GM19240 (cell line): ENCODE data around the gene BOC.

Experiments
- DNase-seq: peaks from one replicate; pipeline ENCODE4 v3.0.0; 2011; ENCODE audit warnings: low spot score; ENCODE audit not compliant: insufficient read length

Gene BOC

DNA sequence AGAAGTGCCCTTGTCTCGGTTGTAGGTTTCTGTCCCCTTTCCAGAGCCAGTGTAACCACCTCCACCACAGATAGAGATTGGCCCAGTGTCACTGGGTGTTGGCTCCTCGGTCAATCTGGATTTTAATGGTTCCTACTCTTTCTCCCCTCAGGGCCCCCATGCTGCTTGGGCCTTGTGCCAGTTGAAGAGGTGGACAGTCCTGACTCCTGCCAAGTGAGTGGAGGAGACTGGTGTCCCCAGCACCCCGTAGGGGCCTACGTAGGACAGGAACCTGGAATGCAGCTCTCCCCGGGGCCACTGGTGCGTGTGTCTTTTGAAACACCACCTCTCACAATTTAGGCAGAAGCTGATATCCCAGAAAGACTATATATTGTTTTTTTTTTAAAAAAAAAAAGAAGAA lies 75.2 kb downstream of the BOC start:
- no peak for DNase-seq

GRCh38 chr3:113287111-113287802 lies 75.9 kb downstream of the BOC start:
- DNase-seq, result no peak

DNA sequence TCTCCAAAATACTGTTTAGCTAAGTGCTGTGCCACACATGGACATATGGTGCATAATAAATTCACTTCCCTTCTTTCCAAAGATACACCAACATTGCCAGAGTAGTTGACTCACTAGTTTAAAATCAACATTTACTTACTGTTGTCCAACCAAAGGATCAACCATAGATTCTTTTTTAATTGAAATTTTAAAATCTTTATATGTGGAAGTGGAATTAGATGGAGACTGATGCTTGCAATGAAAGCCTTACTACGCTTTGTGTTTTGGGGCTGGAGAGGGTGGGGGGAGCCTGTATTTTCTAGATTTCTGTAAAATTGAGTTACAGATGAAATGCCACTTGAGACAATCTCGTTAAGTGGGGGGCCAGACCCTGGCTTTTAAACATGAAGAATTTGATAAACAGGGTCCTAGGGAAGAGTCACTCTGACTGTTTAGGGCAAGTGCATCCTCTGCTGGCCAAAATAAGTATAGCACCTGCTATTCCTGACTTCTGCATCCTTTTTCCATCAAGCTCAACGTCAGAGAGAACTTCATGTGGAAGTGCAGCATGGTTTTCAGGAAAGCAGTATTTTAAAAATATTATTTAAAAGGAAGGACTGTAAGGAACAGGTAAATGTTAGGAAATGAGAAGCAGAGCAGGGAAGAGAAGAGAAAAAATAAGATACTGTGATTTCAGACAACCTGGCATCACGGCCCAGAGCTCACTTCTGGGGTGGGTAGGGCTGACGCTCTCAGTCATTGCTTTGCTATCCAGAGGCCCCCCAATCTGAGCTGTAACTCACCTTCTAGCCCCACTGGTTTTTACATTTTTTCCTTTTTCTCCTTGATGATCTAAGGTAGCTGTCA lies 76.7 kb downstream of the BOC start:
- DNase-seq, result no peak

GRCh38 chr3:113288881-113289280 lies 77.5 kb downstream of the BOC start:
- no peak for DNase-seq

DNA sequence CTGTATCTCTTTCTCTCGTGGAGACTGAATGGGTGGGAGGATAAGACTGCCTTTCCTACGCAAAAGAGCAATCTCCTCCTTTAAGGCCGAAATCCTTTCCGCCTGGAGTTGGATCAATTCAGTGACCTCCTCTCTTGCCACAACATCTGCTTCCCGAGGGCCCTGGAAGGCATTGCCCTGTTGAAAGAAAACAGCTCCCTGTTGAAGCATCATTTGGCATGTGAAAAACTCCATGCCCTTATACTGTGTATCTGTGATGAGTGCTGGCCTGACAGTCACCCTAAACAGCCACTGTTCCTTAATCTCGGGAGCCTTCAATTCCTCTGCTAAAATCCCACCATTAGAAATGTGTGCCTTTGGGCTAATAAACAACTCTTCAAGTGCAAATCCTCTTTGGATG lies 80.2 kb downstream of the BOC start:
- no peak for DNase-seq

DNA sequence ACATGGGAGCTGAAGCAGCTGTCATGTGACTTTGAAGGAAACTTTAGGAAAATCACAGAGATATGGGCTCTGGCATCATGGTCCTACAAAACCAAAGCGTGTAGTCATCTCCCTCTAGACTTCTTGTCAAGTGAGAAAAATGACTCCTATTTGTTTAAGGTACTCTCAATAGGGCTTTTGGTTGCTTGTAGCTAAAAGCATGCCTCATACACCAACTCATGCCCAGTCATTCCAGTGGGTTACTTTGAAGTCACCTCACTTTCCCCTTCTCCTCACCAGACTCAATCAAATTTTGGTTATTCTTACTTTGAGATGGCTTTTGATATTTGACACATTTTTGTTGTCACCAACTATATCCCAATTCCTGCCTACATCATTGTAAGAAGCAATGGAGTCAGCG lies 81.6 kb downstream of the BOC start:
- no peak for DNase-seq

GRCh38 chr3:113293348-113293747 lies 82.0 kb downstream of the BOC start:
- DNase-seq, result no peak

DNA sequence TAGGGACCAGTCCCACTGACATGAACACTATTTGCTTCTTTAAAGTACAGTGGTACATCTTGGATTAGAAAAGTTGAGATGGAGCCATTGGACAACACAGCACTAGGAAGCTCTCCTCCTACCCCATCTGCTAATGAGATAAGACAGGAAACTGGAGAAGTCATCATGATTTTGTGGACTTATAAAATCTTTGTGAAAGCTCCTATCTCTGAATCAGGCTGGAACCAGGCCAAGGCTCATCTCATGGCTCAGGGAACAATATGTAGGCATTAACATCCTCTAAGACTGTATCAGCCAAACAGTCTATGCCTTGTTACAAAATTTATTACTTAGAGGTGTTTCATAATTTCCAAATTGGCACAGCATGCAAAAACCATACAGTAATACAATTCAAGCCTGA lies 84.1 kb downstream of the BOC start:
- DNase-seq, result no peak

GRCh38 chr3:113297287-113297686 lies 85.9 kb downstream of the BOC start:
- DNase-seq, result no peak

- DNase-seq, result no peak
Observed at GRCh38 chr3:113297841-113298240, 86.5 kb downstream of the BOC start.

- DNase-seq, result no peak
Observed at GRCh38 chr3:113300596-113300995, 89.2 kb downstream of the BOC start.

GRCh38 chr3:113304102-113304501 lies 92.7 kb downstream of the BOC start:
- DNase-seq, result no peak

DNA sequence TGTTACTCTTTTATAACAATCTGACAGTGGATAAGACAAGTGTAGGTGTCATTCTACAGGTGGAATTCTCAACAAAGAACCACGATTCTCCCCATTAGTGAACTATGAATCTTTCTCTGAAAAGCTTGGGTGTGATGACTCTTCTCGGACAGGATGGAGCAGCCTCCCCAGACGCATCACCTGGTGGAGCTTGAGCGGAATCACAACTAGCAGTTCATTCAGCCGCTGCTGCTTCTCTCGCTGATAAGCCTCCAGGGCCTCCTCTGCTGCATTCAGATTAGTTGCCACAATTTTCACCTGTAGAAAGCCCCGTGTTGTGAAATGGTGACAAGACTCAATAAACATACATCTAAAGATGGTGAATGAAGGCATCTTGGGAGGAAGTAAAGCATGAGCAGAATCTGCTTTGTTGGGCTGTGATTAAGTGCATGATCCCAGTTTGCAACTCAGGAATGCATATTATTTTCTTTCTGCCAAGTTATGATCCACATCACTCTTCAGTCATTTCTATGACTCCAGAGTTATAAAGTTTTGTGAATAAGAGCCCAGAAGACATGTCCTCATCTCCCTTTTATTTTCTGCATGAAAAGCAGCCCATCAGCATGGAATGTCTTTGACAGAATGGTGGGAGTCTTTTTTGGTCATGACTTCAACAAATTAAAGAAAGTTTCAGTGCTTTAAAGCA lies 93.6 kb downstream of the BOC start:
- DNase-seq, result no peak

GRCh38 chr3:113310960-113311359 lies 99.6 kb downstream of the BOC start:
- DNase-seq, result no peak

DNA sequence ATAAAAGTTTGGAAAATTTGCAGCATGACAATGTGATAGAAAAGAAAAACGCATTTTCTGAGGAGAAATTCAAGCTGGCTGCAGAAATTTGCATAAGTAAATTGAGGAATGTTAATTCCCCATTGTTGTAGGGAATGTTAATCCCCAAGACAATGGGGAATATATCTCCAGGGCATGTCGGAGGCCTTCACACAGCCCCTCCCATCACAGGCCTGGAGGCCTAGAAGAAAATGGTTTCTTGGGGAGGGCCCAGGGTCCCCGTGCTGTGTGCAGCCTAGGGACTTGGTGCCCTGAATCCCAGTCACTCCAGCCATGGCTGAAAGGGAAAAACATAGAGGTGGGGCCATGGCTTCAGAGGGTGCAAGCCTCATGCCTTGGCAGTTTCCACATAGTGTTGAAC lies 101.1 kb downstream of the BOC start:
- no peak for DNase-seq

DNA sequence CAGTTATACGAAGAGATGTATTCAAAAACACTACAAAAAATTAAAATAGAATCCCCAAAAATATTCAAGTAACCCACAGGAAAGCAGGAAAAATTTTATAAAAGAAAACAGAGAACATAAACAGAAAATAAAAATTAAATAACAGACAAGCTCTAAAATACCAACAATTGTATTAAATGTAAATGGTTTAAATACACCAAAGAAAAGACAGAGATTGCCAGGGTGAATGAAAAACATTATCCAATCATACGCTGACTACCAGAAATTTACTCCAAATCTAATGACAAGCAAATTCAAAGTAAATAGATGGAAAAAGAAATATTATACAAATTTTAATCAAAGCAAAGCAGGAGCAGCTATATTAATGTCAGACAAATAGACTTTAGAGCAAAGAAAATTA lies 103.6 kb downstream of the BOC start:
- no peak for DNase-seq

DNA sequence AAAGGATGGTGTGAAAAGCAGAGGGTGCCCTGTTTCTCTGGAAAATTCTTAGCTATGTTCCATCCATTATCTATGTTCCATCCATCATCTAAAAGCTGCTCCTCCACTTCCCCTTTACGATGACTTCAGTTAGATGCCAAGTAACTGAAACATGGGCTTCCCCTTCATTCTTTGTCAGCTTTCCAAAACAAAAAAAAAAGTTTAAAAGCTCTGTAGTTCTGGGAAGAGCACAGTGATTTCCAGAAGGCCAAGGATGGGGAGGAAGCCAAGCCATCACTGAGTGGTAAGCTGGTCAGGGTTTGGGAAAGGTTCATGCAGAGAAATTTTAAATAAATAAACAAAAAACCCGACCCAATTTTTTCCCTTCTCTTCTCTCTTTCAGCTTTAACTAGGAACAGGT lies 118.4 kb downstream of the BOC start:
- no peak for DNase-seq

DNA sequence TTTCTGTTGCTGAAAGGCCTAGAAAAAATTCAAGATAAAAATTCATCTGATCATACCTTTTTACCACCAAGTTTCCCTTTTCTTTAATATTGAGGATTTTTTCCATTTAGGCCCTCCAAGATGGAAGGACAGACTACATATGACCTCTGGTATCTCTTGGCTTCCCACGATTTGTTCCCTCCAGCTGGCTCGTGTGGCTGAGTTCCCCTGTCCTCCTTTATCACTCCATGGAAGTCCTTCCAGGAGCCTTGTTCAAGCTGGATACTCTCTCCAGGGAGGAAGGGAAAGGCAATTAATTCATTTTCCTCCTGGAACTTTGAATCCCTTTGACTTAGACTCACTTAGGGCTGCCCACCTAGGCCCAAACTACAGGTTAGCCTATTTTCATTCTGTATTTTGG lies 119.4 kb downstream of the BOC start:
- no peak for DNase-seq

DNA sequence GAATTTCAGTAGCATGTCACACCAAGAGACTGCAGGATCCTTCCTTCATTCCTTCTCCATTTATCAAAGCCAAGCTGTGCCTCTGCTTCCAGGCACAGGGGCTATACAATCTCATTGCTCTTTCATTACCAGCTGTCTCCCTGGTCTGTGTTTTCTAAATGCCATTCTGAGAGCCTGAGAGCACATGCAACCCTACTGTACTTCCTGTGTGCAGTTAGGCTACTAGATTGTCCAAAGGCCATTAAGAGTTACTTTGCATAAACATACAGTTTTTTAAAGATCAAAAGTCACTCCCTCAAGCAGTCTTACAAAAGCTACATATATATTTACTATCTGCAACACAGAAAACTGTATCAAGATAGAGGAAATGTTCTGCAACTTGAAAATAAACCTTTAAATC lies 119.8 kb downstream of the BOC start:
- DNase-seq, result no peak
